SH-SY5Y (cell line): ENCODE data around the gene FADS3.

Experiments
- GATA2 ChIP-seq: IDR thresholded peaks from 2 replicates; pipeline ENCODE4 v1.6.1; 2011; ENCODE audit warnings: mild to moderate bottlenecking, low read depth, low read length
- GATA3 ChIP-seq: IDR thresholded peaks from 2 replicates; pipeline ENCODE4 v1.6.1; 2011; ENCODE audit warnings: low read depth, mild to moderate bottlenecking, low read length, moderate library complexity

GRCh38 chr11:61928606-61929005, 37.3 kb upstream of the FADS3 start:
- no peak for TF ChIP-seq GATA3
- TF ChIP-seq GATA2, result no peak
